ENCODE data around the gene COQ10A.

Gene COQ10A

DNA sequence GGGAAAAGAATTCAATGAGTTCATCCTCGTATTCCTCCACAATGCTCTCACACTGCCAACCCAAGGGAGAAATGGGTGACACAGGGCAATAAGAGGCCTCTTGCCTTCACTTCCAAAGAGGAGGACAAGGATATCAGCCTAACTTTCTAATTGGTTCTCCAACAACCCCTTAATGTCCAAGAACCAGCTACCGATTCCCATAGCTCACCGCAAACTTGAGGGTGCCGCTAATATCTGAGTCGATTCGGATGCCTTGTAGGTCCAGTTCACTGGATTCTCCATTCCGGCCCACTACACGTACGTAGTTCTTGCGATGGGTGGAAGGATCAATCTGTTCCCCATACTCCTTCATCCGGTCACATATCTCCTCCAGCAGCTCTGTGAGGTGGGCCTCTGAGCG is 44.3 kb downstream of the COQ10A start:
- DNase-seq (ENCODE audit: low read depth in 3 of 3, low spot score in 1 of 3) = no peak

DNA sequence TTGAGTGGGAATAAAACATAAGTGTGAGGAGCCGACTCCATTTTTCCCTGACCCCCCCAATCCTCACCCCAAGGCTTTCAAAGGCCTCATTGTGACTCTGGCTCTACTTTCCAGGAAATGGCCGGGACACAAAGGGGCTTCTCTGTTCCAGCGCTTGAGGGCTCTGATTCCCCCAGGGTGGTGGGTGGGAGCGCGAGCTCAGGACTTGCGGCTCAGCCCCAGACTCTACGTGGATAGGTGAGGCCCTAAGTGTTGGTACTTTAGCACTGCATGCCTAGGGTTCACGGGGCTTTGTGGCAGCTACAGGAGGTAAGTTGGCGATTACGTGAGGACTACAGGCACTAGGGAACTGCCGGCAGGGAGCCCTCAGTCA is 48.5 kb downstream of the COQ10A start:
- DNase-seq (ENCODE audit: low read depth in 3 of 3, low spot score in 1 of 3) = no peak

DNA sequence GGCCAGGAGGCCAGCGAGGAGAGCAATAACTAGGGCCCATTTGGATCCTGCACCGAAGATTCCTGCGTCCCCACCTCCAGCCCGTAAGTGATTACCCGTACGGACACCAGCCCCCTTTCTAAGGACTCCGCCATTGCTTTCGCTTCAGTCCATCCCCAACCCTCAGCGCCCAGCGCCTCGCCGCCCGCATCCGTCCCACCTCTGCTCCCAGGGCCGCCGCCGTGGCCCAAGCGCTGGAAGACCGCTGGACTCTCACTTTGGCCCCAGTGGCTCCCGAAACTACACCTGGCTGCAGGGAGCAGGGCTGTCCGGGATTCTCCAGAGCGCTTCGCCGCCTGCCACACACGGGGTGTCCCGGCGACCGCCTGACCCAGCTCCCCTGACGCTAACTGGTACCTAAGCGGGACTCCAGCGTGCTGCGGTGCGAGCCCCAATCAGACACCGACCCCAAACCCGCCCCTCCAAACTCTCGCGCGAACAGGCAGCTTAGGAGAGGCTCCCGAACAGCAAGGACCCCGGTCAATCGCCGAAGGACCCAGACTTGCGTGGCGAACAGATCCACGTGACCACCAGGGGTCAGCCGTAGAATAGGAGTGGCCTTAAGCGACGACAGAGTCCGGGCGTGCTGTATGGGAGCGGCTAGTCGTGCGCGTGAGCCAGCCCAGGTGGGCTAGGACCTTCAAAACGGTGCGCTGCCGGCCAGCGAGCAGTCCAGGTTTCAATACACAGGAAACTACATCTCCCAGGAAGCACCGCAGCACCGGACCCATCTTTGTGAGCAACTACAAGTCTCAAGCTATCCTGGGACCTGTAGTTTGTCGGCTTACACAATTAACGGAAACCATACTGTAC is 49.1 kb downstream of the COQ10A start, which contains the start of gene CNPY2:
Gene CNPY2 (minus strand): TSS at position 367 of the 852 bp plus-strand sequence. CDS start 771 bp downstream, outside the sequence.
- peak; percentile 75 to 78 (median 76) for DNase-seq (ENCODE audit: low read depth in 3 of 3, low spot score in 1 of 3)

DNA sequence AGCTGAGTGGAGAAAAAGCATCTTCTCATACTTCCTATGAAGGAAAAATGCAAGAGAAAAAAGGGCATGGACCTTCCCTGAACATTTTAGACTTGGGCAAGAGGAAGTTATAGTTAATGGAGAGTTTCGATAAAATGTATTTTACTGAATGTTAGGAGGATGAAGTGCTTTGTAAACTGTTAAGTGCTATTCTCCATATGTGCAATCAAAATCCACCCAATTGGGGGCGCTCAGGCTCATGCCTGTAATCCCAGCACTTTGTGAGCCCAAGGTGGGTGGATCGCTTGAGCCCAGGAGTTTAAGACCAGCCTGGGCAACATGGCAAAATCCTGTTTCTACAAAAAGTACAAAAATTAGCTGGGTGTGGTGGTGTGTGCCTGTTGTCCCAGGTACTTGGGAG is 50.9 kb downstream of the COQ10A start:
- no peak for DNase-seq (ENCODE audit: low read depth in 3 of 3, low spot score in 1 of 3)
